HG02943 (cell line): Measurements from ENCODE around the gene FCRLB.
"Not testable (repeated sequence)": the region's sequence is repeated elsewhere in the genome, so short reads cannot be mapped to it uniquely, and the experiment has no call there.

Experiments
- ATAC-seq: cut with Tn5 transposase; IDR thresholded peaks from one replicate; pipeline ENCODE4 v1.9.1; 2021; ENCODE audit warnings: mild to moderate bottlenecking, low read depth, moderate library complexity; ENCODE audit not compliant: unreplicated experiment

The FCRLB gene

GRCh38 chr1:161737625-161738024 lies 16.3 kb downstream of the FCRLB start:
- ATAC-seq = no peak

GRCh38 chr1:161738627-161739287 lies 17.4 kb downstream of the FCRLB start:
- ATAC-seq = peak; percentile 63

- ATAC-seq = no peak
Observed at GRCh38 chr1:161739865-161740566, 18.7 kb downstream of the FCRLB start.

- ATAC-seq = no peak
Observed at GRCh38 chr1:161740921-161741320, 19.6 kb downstream of the FCRLB start.

GRCh38 chr1:161743231-161743630 lies 21.9 kb downstream of the FCRLB start:
- ATAC-seq = no peak

GRCh38 chr1:161747801-161748200 lies 26.5 kb downstream of the FCRLB start:
- ATAC-seq = no peak

GRCh38 chr1:161749509-161750407 lies 28.4 kb downstream of the FCRLB start, which contains the start of gene DUSP12:
Gene DUSP12, plus strand, starts transcription at chr1:161749786. Its CDS starts 16 bp downstream, at chr1:161749802.
- peak; percentile 98 for ATAC-seq

GRCh38 chr1:161763522-161764098 lies 42.3 kb downstream of the FCRLB start:
- ATAC-seq = no peak

- no peak for ATAC-seq
Observed at GRCh38 chr1:161766102-161766981, 45.0 kb downstream of the FCRLB start, which contains the start of gene ATF6. Gene ATF6, plus strand, starts transcription at chr1:161766320. Its CDS starts 41 bp downstream, at chr1:161766361.

- no peak for ATAC-seq
Observed at GRCh38 chr1:161768461-161768860, 47.1 kb downstream of the FCRLB start.

- no peak for ATAC-seq
Observed at GRCh38 chr1:161768986-161769672, 47.8 kb downstream of the FCRLB start.

GRCh38 chr1:161769673-161770045 lies 48.3 kb downstream of the FCRLB start:
- ATAC-seq = not testable (repeated sequence)

- no peak for ATAC-seq
Observed at GRCh38 chr1:161770250-161770649, 48.9 kb downstream of the FCRLB start.

- no peak for ATAC-seq
Observed at GRCh38 chr1:161771161-161771560, 49.8 kb downstream of the FCRLB start.

GRCh38 chr1:161771973-161772372 lies 50.6 kb downstream of the FCRLB start:
- no peak for ATAC-seq

- ATAC-seq = no peak
Observed at GRCh38 chr1:161772397-161772796, 51.1 kb downstream of the FCRLB start.

- no peak for ATAC-seq
Observed at GRCh38 chr1:161773791-161774190, 52.4 kb downstream of the FCRLB start.

GRCh38 chr1:161777261-161777660 lies 55.9 kb downstream of the FCRLB start:
- no peak for ATAC-seq
